ENCODE results near the gene RGS19. TPM values are rescaled to one million over a fixed set of nuclear protein-coding genes. Genes with fewer than 3 reads are reported as not detected.

RGS19 gene
- total RNA-seq, 4 donors from 2014 or later = 3.4 to 16.0 (median 10.5) TPM

DNA sequence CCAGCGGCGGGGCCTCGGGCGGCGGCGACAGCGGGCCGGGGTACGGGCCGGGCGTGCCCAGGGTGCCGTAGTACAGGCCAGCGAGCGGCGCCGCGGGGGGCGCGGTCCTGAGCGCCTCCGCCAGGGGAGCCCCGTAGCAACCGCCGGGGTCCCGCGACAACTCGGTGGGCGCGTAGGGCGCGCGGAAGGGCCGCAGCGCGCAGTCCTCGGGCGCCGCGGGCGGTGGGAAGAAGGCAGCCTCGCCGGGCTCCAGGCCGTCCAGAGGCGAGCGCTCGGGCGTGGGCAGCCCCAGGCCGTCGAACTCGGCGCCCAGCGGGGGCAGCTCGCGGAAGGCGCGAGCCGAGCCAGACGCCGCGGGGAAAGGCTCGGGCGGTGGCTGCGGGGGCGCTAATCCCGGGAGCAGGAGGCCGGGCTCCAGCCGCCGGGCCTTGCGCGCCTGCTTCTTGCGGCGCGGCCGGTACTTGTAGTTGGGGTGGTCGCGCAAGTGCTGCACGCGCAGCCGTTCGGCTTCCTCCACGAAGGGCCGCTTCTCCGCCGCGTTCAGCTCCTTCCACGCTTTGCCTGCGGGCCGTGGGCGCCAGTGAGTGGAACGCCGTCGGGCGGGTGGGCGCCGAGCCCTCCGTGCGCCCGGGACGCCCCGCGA, 30.8 kb downstream of the RGS19 start:
- ATAC-seq = no peak
- H3K4me1 ChIP-seq = peaks cover 0 to 25% (median 5%) of the 10 kb centered on the region in 3 donors
- H3K4me3 ChIP-seq = peak overlapping the region; percentile 1 to 48
- 0% methylated on average over 3 of the region's 101 CpGs; no CpG with 5 or more reads in 1 of the 2 donors for WGBS, 2 donors (ENCODE audit: low coverage in 1 of 2)
- H3K27ac ChIP-seq = peak overlapping the region in 3 of 4 donors; percentile 37 to 54 (median 43)
- H3K9me3 ChIP-seq = no peaks in the 10 kb centered on the region
- peaks cover 100% of the 10 kb centered on the region for H3K27me3 ChIP-seq
- H3K36me3 ChIP-seq = no peaks in the 10 kb centered on the region
- no peak for TF ChIP-seq EP300 (IDR thresholded peaks at IDR 0.05)
- TF ChIP-seq POLR2AphosphoS5 (IDR thresholded peaks at IDR 0.05) = no peak
- TF ChIP-seq POLR2A (IDR thresholded peaks at IDR 0.05) = no peak
- TF ChIP-seq, protein P1, sequence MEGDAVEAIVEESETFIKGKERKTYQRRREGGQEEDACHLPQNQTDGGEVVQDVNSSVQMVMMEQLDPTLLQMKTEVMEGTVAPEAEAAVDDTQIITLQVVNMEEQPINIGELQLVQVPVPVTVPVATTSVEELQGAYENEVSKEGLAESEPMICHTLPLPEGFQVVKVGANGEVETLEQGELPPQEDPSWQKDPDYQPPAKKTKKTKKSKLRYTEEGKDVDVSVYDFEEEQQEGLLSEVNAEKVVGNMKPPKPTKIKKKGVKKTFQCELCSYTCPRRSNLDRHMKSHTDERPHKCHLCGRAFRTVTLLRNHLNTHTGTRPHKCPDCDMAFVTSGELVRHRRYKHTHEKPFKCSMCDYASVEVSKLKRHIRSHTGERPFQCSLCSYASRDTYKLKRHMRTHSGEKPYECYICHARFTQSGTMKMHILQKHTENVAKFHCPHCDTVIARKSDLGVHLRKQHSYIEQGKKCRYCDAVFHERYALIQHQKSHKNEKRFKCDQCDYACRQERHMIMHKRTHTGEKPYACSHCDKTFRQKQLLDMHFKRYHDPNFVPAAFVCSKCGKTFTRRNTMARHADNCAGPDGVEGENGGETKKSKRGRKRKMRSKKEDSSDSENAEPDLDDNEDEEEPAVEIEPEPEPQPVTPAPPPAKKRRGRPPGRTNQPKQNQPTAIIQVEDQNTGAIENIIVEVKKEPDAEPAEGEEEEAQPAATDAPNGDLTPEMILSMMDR (IDR thresholded peaks at IDR 0.05) = no peak

GRCh38 chr20:64047968-64048401, 31.3 kb downstream of the RGS19 start:
- H3K27me3 ChIP-seq = peaks cover 100% of the 10 kb centered on the region
- H3K27ac ChIP-seq = peak overlapping the region in 3 of 4 donors; percentile 17 to 54 (median 43)
- H3K4me3 ChIP-seq = peak overlapping the region; percentile 1 to 48
- peaks cover 0 to 25% (median 5%) of the 10 kb centered on the region in 3 donors for H3K4me1 ChIP-seq
- 15 to 33% methylated on average over 5 to 8 of the region's 49 CpGs for WGBS, 2 donors (ENCODE audit: low coverage in 1 of 2)
- no peaks in the 10 kb centered on the region for H3K9me3 ChIP-seq
- TF ChIP-seq EP300 (IDR thresholded peaks at IDR 0.05) = no peak
- no peak for TF ChIP-seq POLR2AphosphoS5 (IDR thresholded peaks at IDR 0.05)
- TF ChIP-seq, protein P1 (IDR thresholded peaks at IDR 0.05) = no peak
- TF ChIP-seq POLR2A (IDR thresholded peaks at IDR 0.05) = no peak
- no peak for ATAC-seq
- H3K36me3 ChIP-seq = no peaks in the 10 kb centered on the region

DNA sequence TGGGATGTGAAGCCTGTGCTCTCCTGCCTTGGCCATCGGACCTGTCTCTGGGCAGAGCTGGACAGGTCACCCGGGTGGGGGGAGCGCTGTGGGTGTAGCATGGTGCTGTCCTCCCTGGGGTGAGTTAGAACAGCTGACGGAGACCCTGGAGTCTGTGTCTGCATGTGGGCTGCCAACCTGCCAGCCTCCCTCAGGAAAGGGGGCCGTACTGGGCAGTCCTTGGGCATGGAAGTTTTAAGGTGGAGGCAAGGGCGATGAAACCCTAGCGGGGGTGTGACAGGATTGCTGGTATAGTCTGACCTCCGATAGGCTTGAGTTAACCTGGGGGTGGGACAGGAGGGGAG, 32.3 kb downstream of the RGS19 start:
- peak overlapping the region in 1 of 4 donors; percentile 16 for H3K27ac ChIP-seq
- peaks cover 99% of the 10 kb centered on the region for H3K27me3 ChIP-seq
- H3K4me1 ChIP-seq = peaks cover 0 to 31% (median 6%) of the 10 kb centered on the region in 3 donors
- H3K9me3 ChIP-seq = no peaks in the 10 kb centered on the region
- WGBS, 2 donors (ENCODE audit: low coverage in 1 of 2) = 60 to 71% methylated on average over 2 to 3 of the region's 8 CpGs
- no peak for TF ChIP-seq POLR2AphosphoS5 (IDR thresholded peaks at IDR 0.05)
- TF ChIP-seq POLR2A (IDR thresholded peaks at IDR 0.05) = no peak
- TF ChIP-seq, protein P1 (IDR thresholded peaks at IDR 0.05) = no peak
- TF ChIP-seq EP300 (IDR thresholded peaks at IDR 0.05) = no peak
- no peak for ATAC-seq
- no peaks in the 10 kb centered on the region for H3K36me3 ChIP-seq
- peak overlapping the region in 1 of 2 donors; percentile 48 for H3K4me3 ChIP-seq

GRCh38 chr20:64045346-64046011, 33.8 kb downstream of the RGS19 start:
- peak overlapping the region in 3 of 4 donors; percentile 31 to 51 (median 47) for H3K27ac ChIP-seq
- WGBS, 2 donors (ENCODE audit: low coverage in 1 of 2) = 40 to 57% methylated on average over 1 to 6 of the region's 11 CpGs
- peaks cover 99% of the 10 kb centered on the region for H3K27me3 ChIP-seq

More at GRCh38 chr20:64045346-64046011, 33.8 kb downstream of the RGS19 start:
- Histone ChIP-seq H3K4me1 (peaks cover 0 to 46% (median 17%) of the 10 kb centered on the region in 3 donors), H3K36me3 (no peaks in the 10 kb centered on the region), H3K4me3 (peak overlapping the region in 1 of 2 donors; percentile 48), H3K9me3 (no peaks in the 10 kb centered on the region)
- TF ChIP-seq, protein P1 (IDR thresholded peaks at IDR 0.05) = no peak
- no peak for TF ChIP-seq POLR2A (IDR thresholded peaks at IDR 0.05)
- TF ChIP-seq POLR2AphosphoS5 (IDR thresholded peaks at IDR 0.05) = no peak
- no peak for TF ChIP-seq EP300 (IDR thresholded peaks at IDR 0.05)
- ATAC-seq = peak; percentile 18

All from gastroesophageal sphincter (tissue), 4 donors.